Heart left ventricle (tissue), 16 donors: ENCODE measurements around the gene CGRRF1. TPM values are rescaled to one million over a fixed set of nuclear protein-coding genes. Genes with fewer than 3 reads are reported as not detected.
A peak's percentile ranks its signal among the peaks of the same experiment; 100 is the strongest.

Experiments
- ATAC-seq, 4 donors: fragments of 200-7000 bp; cut with Tn5 transposase; one replicate each; pipeline ENCODE4 v1.9.1; 2020 to 2022; ENCODE audit warnings: moderate library complexity in 4 of 4, mild to moderate bottlenecking in 3 of 4, moderate number of reproducible peaks in 1 of 4
- DNase-seq, 5 donors: peaks; one replicate each; pipeline ENCODE4 v3.0.0-alpha.2; 2020
- H3K27ac ChIP-seq, 12 donors: fragments of 200-600 bp; sonication (generic) in 4 of 12; one replicate each; pipeline versions ENCODE4 v1.5.0 to v1.8.0; 2016 to 2022; ENCODE audit warnings: mild to moderate bottlenecking in 2 of 12
- H3K27me3 ChIP-seq, 9 donors: fragments of 200-600 bp; sonication (generic) in 2 of 9; one replicate each; pipeline versions ENCODE4 v1.5.1 to v1.8.0; 2016 to 2022; ENCODE audit warnings: mild to moderate bottlenecking in 3 of 9
- H3K36me3 ChIP-seq, 9 donors: fragments of 200-600 bp; sonication (generic) in 2 of 9; one replicate each; pipeline versions ENCODE4 v1.5.0 to v1.8.0; 2018 to 2022; ENCODE audit warnings: mild to moderate bottlenecking in 2 of 9
- H3K4me1 ChIP-seq, 12 donors: fragments of 200-600 bp; sonication (generic) in 4 of 12; one replicate each; pipeline versions ENCODE4 v1.5.0 to v1.8.0; 2016 to 2022; ENCODE audit warnings: mild to moderate bottlenecking in 3 of 12
- H3K4me3 ChIP-seq, 12 donors: fragments of 200-600 bp; sonication (generic) in 4 of 12; one replicate each; pipeline versions ENCODE4 v1.5.0 to v1.8.0; 2017 to 2022; ENCODE audit warnings: mild to moderate bottlenecking in 9 of 12, moderate library complexity in 4 of 12
- H3K9me3 ChIP-seq, 12 donors: fragments of 200-600 bp; sonication (generic) in 4 of 12; one replicate each; pipeline versions ENCODE4 v1.5.0 to v1.8.0; 2016 to 2022; ENCODE audit warnings: mild to moderate bottlenecking in 1 of 12
- CTCF ChIP-seq, 12 donors: fragments of 200-600 bp; sonication (generic) in 4 of 12; IDR thresholded peaks; one replicate each; pipeline versions ENCODE4 v1.5.0 to v1.8.0; 2018 to 2022; ENCODE audit warnings: antibody characterized with exemption in 12 of 12, mild to moderate bottlenecking in 5 of 12
- POLR2A ChIP-seq, 2 donors: fragments of 450-650 bp; IDR thresholded peaks; one replicate each; pipeline ENCODE4 v1.6.1; 2017; ENCODE audit warnings: antibody characterized with exemption in 2 of 2, mild to moderate bottlenecking in 2 of 2, moderate library complexity in 2 of 2
- WGBS, 4 donors: extraction: QIAGEN DNeasy Blood & Tissue Kit in 2 of 4; methylation state at CpG; one replicate each; pipeline versions ENCODE4 v1.1.5 to v1.1.7; 2013 to 2018; 5-methylcytosine and 5-hydroxymethylcytosine counted together
- intact Hi-C, 10 donors: fragments of 100-400 bp; cut with DNase I; formaldehyde crosslinking; loops; one replicate each; pipeline versions ENCODE4 v1.11.1 to v1.14.2; 2022
- polyA plus RNA-seq, 2 donors: library from polyadenylated mRNA; stranded (reverse); fragments of 200-250 nt; gene quantifications; one replicate each; pipeline ENCODE4 v1.2.3, GENCODE V29; 2013
- total RNA-seq, 9 donors: library from RNA; depleted of rRNA in 2 of 9; stranded (reverse); fragments of >200 nt in 2 of 9; fragmentation: NEBNext Ultra II Directional in 3 of 9; extraction: Animal tissue kit (Norgen Biotek cat#: 25700) in 3 of 9; gene quantifications; one replicate each; pipeline versions ENCODE4 v1.1.0 to v1.2.4, GENCODE V29; 2016 to 2023
- donor health status: ischemic (EF 13 %, LVEDD 7.1; RV severe dilation, severe dysfunction).
- donor health status: healthy with polysubstance abuse.
- donor health status: DM: no; HTN: yes; CAD: no.
- donor health status: DM: no; HTN: no; CAD: no.
- donor health status: ischemic (EF 25% LVEDD 6.9; RV normal size, moderate dysfunction).
- donor health status: ischemic (EF 25% LVEDD 5.7; RV mildly dilated, moderate dysfunction).
- donor health status: healthy.
- donor health status: DM: yes; HTN: yes; CAD: no.
- donor health status: ischemic (EF 35%, LVEDD 5.7; RV mildly dilated, moderate dysfunction).
- donor health status: nonischemic (EF 11% LVEDD 7.7; RV severe dilation, severe dysfunction).
- donor health status: DM: yes; HTN: yes; CAD: no.
- donor health status: PGD.
- donor health status: ischemic (EF 29% LVEDD 5.4; RV normal size, mild dysfunction).
- donor health status: nonischemic (EF 23%, LVEDD 6.1; RV moderate dilation, normal function).

The CGRRF1 gene
- total and polyA plus RNA-seq, 11 donors = 10.6 to 28.2 (median 16.6) TPM

- Histone ChIP-seq H3K27me3 (no peaks in the 10 kb centered on the region), H3K4me3 (no peak overlapping the region), H3K36me3 (no peaks in the 10 kb centered on the region), H3K9me3 (no peaks in the 10 kb centered on the region), H3K27ac (no peak overlapping the region), H3K4me1 (no peaks in the 10 kb centered on the region)
- no peak for DNase-seq
- WGBS, 4 donors = 85 to 91% (median 87%) methylated on average over 5 of the region's 5 CpGs
- TF ChIP-seq POLR2A (IDR thresholded peaks at IDR 0.05) (no peak), CTCF (IDR thresholded peaks at IDR 0.05) (no peak)
- intact Hi-C loops = no loop called here
- ATAC-seq = no peak
These were observed 38.8 kb downstream of the CGRRF1 start for GRCh38 chr14:54548491-54548890.

- Histone ChIP-seq H3K36me3 (no peaks in the 10 kb centered on the region), H3K4me1 (peaks cover 0 to 6% (median 0%) of the 10 kb centered on the region in 12 donors), H3K27me3 (no peaks in the 10 kb centered on the region), H3K9me3 (no peaks in the 10 kb centered on the region), H3K4me3 (no peak overlapping the region), H3K27ac (no peak overlapping the region)
- intact Hi-C loops = no loop called here
- 81 to 86% (median 83%) methylated on average over 3 of the region's 3 CpGs for WGBS, 4 donors
- no peak for TF ChIP-seq POLR2A (IDR thresholded peaks at IDR 0.05)
- TF ChIP-seq CTCF (IDR thresholded peaks at IDR 0.05) = no peak
- DNase-seq (no peak), ATAC-seq (no peak)
These were observed 40.2 kb downstream of the CGRRF1 start for GRCh38 chr14:54549862-54550261.

DNA sequence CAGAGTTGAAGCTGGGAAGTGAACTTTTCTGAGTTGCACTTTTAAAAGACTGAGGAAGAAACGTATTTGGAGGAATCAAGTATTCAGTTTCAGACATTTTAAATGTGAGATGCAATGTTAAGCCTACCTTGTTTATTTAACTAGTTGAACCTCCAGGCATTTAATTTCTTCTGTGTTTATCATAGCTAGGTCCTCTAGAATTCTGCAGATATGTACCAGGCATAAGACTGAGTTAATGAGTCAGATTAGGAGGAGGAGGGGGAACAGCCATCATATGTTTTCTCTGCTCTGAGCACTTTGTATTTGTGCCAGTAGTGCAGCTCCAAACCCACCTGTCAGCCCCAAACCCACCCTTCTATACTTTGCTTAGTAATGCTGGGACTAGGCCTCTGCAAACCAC lies 40.8 kb downstream of the CGRRF1 start:
- TF ChIP-seq POLR2A (IDR thresholded peaks at IDR 0.05) = no peak
- TF ChIP-seq CTCF (IDR thresholded peaks at IDR 0.05) = no peak
- H3K4me1 ChIP-seq = peaks cover 0 to 6% (median 0%) of the 10 kb centered on the region in 12 donors
- no peak for ATAC-seq
- no peak overlapping the region for H3K27ac ChIP-seq
- H3K27me3 ChIP-seq = no peaks in the 10 kb centered on the region
- no peaks in the 10 kb centered on the region for H3K36me3 ChIP-seq
- no peaks in the 10 kb centered on the region for H3K9me3 ChIP-seq
- intact Hi-C loops = no loop called here
- WGBS, 4 donors = 83 to 95% (median 89%) methylated on average over 1 of the region's 1 CpG
- H3K4me3 ChIP-seq = no peak overlapping the region
- DNase-seq = no peak

GRCh38 chr14:54554401-54554800 lies 44.7 kb downstream of the CGRRF1 start:
- Histone ChIP-seq H3K4me3 (no peak overlapping the region), H3K36me3 (no peaks in the 10 kb centered on the region), H3K9me3 (no peaks in the 10 kb centered on the region), H3K27me3 (no peaks in the 10 kb centered on the region), H3K27ac (no peak overlapping the region), H3K4me1 (peaks cover 0 to 6% (median 0%) of the 10 kb centered on the region in 12 donors)
- TF ChIP-seq POLR2A (IDR thresholded peaks at IDR 0.05) = no peak
- no peak for TF ChIP-seq CTCF (IDR thresholded peaks at IDR 0.05)
- DNase-seq = no peak
- peak in 2 of 4 donors; percentile 22 to 42 for ATAC-seq
- intact Hi-C loops = no loop called here
- WGBS, 4 donors = 76 to 82% (median 79%) methylated on average over 2 of the region's 2 CpGs
